ENCODE results near the gene POLRMT. TPM values are rescaled to one million over a fixed set of nuclear protein-coding genes. Genes with fewer than 3 reads are reported as not detected.
"Not testable (repeated sequence)": the region's sequence is repeated elsewhere in the genome, so short reads cannot be mapped to it uniquely, and the experiment has no call there.

POLRMT gene
- total and polyA plus RNA-seq, 5 experiments from 2014 or later: 33.2 to 92.3 (median 71.1) TPM

DNA sequence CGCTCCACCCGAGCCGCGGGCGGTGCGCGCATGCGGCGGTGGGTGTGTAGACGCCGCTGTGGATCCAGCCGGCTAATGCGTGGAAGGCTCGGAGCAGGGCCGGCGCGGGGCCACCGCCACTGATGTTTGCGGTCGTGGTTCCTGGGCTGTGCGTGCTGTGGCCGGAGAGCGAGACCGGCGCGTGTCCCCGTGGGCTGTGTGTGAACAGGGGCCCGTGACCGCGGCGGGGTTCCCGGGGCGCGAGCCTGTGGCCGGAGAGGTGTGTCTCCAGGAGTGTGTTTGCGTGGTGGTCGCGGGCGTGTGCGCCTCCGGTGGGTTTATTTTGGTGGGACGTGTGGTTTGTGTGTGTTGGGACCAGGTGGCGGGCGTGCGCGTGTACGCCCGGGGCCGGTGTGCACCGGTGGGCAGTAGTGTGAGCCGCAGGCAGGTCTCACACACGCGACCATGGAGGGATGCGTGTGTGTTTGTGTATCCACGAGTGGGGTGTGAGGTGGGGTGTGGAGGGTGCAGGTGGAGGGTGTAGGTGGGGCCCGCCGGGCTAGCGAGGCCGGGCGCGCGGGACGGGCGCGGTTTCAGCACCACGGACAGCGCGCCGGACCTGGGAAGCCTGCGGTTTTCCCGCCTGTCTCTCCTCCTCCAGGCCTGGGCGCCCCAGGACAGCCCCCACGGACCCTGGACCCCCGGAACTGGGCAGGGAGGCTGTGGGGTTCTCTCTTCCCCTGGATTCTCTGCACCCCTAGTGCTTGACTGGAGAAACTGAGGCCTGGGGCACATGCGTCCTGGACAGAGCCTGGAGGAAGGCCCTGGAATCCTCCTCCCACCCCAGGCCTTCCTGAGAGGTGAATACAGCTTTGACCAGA lies 42.0 kb downstream of the POLRMT start:
- POLR2A ChIA-PET: no interaction called here
- H3K27me3 Mint-ChIP-seq: peaks cover 0 to 32% (median 0%) of the 10 kb centered on the region in 5 donors
- H3K27ac Mint-ChIP-seq: peak overlapping the region in 1 of 10 donors; percentile 51
- H3K9me3 Mint-ChIP-seq: no peaks in the 10 kb centered on the region
- peaks cover under 1 to 13% (median 10%) of the 10 kb centered on the region in 4 donors for H3K4me1 Mint-ChIP-seq
- H3K4me3 Mint-ChIP-seq: peak overlapping the region in 8 of 10 donors; percentile 9 to 76 (median 32)
- no peak for DNase-seq
- no peaks in the 10 kb centered on the region for H3K36me3 Mint-ChIP-seq
- ATAC-seq: no peak

DNA sequence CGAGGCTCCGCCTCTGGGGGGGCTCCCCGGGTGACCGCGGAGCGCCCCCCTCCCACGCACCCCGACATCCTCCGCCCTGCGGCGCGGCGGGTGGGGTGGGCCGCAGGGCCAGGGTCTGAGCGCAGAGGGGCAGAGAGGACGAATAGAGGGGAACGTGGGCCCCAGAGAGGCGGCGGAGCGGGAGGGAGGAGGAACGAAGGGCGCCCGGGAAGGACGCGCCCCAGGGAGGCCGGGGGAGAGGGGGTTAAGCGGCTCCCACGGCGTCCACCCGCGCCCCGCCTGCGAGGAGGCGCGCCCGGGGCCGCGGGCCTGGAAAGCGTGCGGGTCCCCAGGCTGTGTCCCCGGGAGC lies 42.6 kb downstream of the POLRMT start:
- ATAC-seq: no peak
- Mint-ChIP-seq H3K27me3 (peaks cover 0 to 36% (median 0%) of the 10 kb centered on the region in 5 donors), H3K9me3 (no peaks in the 10 kb centered on the region), H3K4me3 (peak overlapping the region in 1 of 10 donors; percentile 49), H3K36me3 (no peaks in the 10 kb centered on the region), H3K27ac (no peak overlapping the region), H3K4me1 (peaks cover 1 to 13% (median 10%) of the 10 kb centered on the region in 4 donors)
- POLR2A ChIA-PET: no interaction called here
- no peak for DNase-seq

DNA sequence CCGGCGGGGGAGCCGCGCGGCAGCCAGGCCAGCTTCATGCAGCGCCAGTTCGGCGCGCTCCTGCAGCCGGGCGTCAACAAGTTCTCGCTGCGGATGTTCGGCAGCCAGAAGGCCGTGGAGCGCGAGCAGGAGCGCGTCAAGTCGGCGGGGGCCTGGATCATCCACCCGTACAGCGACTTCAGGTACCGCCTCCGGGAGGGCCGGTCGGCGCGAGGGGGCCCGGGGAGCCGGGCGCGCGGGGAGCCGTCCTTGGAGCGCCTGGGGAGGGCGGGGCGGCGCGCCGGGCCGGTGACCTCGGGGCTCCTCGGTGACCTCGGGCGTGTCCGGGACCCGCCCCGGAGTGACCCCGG lies 43.0 kb downstream of the POLRMT start:
- H3K4me1 Mint-ChIP-seq: peaks cover 1 to 13% (median 10%) of the 10 kb centered on the region in 4 donors
- DNase-seq (peak in 6 of 10 donors; percentile 25 to 44 (median 37)), ATAC-seq (peak; percentile 48 to 54)
- no peaks in the 10 kb centered on the region for H3K36me3 Mint-ChIP-seq
- POLR2A ChIA-PET: interaction anchor here (0.6 kb wide), 1 partner anchor 58 kb away, joined by 3 read pairs; no protein-coding TSS in a partner anchor
- H3K27me3 Mint-ChIP-seq: peaks cover 0 to 36% (median 0%) of the 10 kb centered on the region in 5 donors
- H3K27ac Mint-ChIP-seq: no peak overlapping the region
- H3K9me3 Mint-ChIP-seq: no peaks in the 10 kb centered on the region
- peak overlapping the region in 5 of 10 donors; percentile 42 to 66 (median 63) for H3K4me3 Mint-ChIP-seq

DNA sequence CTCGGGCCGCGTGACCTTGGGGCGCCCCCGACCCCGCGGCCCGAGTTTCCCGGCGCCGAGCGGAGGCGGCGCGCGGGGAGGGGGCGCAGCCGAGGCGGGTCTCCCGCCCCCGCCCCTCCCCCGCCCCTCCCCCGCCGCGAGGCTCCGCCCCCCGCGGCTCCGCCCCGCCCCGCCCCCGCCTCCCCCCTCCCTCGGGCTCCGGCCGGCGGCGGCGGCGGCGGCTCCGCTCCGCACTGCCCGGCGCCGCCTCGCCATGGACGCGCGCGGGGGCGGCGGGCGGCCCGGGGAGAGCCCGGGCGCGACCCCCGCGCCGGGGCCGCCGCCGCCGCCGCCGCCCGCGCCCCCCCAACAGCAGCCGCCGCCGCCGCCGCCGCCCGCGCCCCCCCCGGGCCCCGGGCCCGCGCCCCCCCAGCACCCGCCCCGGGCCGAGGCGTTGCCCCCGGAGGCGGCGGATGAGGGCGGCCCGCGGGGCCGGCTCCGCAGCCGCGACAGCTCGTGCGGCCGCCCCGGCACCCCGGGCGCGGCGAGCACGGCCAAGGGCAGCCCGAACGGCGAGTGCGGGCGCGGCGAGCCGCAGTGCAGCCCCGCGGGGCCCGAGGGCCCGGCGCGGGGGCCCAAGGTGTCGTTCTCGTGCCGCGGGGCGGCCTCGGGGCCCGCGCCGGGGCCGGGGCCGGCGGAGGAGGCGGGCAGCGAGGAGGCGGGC lies 43.5 kb downstream of the POLRMT start, which contains the start of gene HCN2:
TSS of gene HCN2 (plus strand) at position 189 of the 703 bp plus-strand sequence. CDS start at position 254, 65 bp downstream.
- POLR2A ChIA-PET: interaction anchor here (0.6 kb wide), 1 partner anchor 58 kb away, joined by 3 read pairs; no protein-coding TSS in a partner anchor
- ATAC-seq: peak; percentile 4 to 24

DNA sequence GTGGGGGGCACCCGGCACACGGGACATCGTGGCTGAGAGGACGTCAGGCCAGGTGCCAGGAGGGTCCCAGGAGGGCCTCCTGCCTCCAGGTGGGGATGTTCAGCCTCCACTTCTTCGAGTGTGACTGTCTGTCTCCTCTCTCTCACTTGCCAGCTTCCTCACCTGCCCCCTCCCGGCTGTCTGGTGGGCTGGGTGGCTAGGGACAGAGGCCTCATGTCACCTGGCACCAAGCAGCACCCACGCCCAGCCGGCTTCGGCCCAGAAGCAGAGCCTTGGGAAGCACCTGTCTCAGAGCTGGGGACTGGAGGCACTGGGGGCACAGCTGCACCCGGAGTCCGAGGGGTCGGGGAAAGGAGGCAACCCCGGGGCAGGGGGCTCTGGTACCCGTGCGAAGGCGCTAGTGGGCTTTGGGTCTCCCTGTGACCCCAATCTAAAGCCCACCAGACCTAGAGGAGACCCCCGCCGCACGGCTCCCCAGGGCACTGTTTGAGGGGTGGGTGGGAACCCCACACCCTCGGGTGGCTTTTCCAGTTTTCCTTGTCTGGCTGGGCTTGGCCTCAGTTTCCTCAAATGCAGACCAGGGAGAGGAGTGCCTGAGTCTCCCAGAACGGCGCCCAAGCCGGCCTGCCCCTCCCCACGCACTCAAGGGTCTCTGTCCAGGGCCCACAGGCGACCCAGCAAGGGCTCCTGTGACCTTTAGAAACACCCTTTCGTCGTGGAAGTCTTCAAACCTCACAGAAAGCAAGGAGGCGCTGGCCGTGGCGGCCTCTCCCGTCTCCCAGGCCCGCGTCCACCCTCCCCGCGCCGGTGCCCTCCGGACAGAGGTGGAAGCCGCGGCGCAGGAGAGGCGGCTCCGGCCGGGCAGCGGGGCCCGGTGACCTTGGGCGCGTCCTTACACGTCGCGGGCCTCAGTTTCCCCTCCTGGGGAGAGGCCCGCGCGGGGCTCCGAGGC lies 44.3 kb downstream of the POLRMT start:
- peak; percentile 15 to 31 for ATAC-seq
- peaks cover 1 to 14% (median 10%) of the 10 kb centered on the region in 4 donors for H3K4me1 Mint-ChIP-seq
- peak overlapping the region; percentile 24 to 68 (median 54) for H3K4me3 Mint-ChIP-seq

More for the DNA sequence above, 43.5 kb downstream of the POLRMT start, which contains the start of gene HCN2:
- H3K4me3 Mint-ChIP-seq: peak within 1 kb of the TSS; percentile 42 to 68 (median 54)
- peaks cover 0 to 36% (median 0%) of the 10 kb centered on the region in 5 donors for H3K27me3 Mint-ChIP-seq
- H3K4me1 Mint-ChIP-seq: peaks cover 1 to 13% (median 10%) of the 10 kb centered on the region in 4 donors
- H3K9me3 Mint-ChIP-seq: no peaks in the 10 kb centered on the region
- H3K27ac Mint-ChIP-seq: no peak within 1 kb of the TSS
- H3K36me3 Mint-ChIP-seq: no peaks in the 10 kb centered on the region
- no peak for DNase-seq

DNA sequence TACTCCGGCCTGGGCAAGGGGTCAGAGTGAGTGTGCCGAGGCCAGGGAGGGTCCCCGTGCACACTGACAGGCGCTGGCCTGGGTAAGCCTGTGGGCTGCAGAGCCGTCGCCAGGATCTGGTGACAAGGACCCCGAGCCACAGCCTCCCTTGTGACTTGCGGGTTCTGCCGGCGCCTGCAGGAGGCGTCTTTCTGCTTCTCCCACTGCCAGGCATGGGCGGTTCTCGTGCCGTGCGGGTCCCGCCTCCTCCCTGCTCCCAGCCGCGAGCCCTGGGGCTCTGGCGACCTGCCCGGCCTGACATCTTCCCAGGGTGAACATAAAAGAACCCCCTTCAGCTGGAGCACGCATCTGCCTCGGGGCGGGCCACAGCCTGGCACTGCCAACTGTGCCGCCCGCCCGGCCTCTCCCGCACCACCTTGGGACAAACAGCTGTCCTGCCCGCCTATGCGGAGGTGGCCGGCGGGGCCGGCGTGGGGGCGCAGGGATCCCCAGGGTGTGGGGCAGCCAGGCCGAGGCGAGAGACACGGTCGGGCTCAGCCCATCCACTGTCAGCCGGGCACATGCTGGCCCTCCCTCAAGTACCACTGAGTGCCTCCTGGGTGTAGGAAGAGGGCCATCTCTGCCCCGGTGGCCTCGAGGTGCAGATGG lies 45.1 kb downstream of the POLRMT start:
- H3K27me3 Mint-ChIP-seq: peaks cover 0 to 30% (median 0%) of the 10 kb centered on the region in 5 donors
- no peak overlapping the region for H3K27ac Mint-ChIP-seq
- H3K4me1 Mint-ChIP-seq: peaks cover 4 to 17% (median 13%) of the 10 kb centered on the region in 4 donors
- no peaks in the 10 kb centered on the region for H3K9me3 Mint-ChIP-seq
- POLR2A ChIA-PET: interaction anchor here (0.7 to 1.6 kb wide), 4 partner anchors 11 to 77 kb away, joined by 3 to 4 read pairs (median 4); partner anchors contain the start of gene RNF126
- DNase-seq (peak; percentile 34 to 82 (median 64)), ATAC-seq (peak; percentile 58 to 70)
- H3K4me3 Mint-ChIP-seq: peak overlapping the region in 7 of 10 donors; percentile 33 to 63 (median 46)
- H3K36me3 Mint-ChIP-seq: peaks cover 0 to under 1% (median 0%) of the 10 kb centered on the region in 3 donors

More for the DNA sequence above, 44.3 kb downstream of the POLRMT start:
- POLR2A ChIA-PET: interaction anchor here (0.5 to 1.6 kb wide), 5 partner anchors 12 to 78 kb away, joined by 3 to 4 read pairs (median 3); partner anchors contain the start of gene RNF126
- no peak overlapping the region for H3K27ac Mint-ChIP-seq
- no peaks in the 10 kb centered on the region for H3K36me3 Mint-ChIP-seq
- no peaks in the 10 kb centered on the region for H3K9me3 Mint-ChIP-seq
- peaks cover 0 to 36% (median 0%) of the 10 kb centered on the region in 5 donors for H3K27me3 Mint-ChIP-seq
- DNase-seq: peak in 2 of 10 donors; percentile 34 to 35

DNA sequence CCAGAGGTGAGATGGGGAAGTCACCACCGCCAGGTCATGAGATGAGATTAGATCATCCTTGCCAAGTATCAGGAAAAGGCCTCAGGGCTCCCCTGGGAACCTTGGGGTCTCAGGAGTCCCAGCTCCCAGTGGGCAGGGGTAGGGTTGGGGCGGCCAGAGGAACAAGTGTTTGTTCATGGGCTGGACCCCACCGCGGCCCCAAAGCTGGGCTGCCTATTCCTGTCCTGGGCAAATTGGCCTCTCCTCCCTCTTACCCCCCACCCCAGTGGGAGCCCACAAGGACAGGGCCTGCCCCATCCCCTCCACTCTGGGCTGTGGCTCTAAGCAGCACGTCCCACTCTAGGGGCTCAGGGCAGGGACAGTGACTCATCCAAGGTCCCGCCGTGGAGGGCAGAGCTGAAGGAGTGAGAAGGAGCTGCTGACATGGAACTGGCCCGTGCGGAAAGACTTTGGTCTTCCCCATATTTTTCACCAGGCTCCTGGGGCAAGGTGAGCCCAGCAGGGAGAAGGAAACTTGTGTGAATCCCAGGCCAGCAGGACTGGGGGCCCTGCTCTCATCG lies 47.7 kb downstream of the POLRMT start:
- H3K36me3 Mint-ChIP-seq: peaks cover 0 to 12% (median 5%) of the 10 kb centered on the region in 3 donors
- H3K27me3 Mint-ChIP-seq: peaks cover 0 to 22% (median 0%) of the 10 kb centered on the region in 5 donors
- ATAC-seq (no peak), DNase-seq (no peak)
- peak overlapping the region in 1 of 10 donors; percentile 46 for H3K27ac Mint-ChIP-seq
- H3K4me1 Mint-ChIP-seq: peaks cover 4 to 16% (median 10%) of the 10 kb centered on the region in 4 donors
- no peak overlapping the region for H3K4me3 Mint-ChIP-seq
- POLR2A ChIA-PET: no interaction called here
- H3K9me3 Mint-ChIP-seq: no peaks in the 10 kb centered on the region

DNA sequence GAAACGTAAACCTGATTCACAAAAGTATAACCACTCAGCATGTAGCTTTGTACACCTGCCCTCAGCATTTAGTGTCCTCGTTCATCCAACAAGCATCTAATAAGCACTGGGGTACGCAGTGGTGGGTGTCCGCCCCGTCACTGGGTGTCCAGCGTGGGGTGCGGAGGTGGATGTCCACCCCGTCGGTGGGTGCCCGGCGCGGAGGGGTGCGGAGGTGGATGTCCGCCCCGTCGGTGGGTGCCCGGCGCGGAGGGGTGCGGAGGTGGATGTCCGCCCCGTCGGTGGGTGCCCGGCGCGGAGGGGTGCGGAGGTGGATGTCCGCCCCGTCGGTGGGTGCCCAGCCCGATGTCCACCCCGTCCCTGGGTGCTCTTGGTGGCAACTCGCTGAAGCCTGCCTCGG lies 48.2 kb downstream of the POLRMT start:
- not testable (repeated sequence) for H3K27ac Mint-ChIP-seq, DNase-seq, H3K4me3 Mint-ChIP-seq, H3K9me3 Mint-ChIP-seq, ATAC-seq
- peaks cover 0 to 20% (median 0%) of the 10 kb centered on the region in 5 donors for H3K27me3 Mint-ChIP-seq
- H3K4me1 Mint-ChIP-seq: peaks cover 4 to 16% (median 9%) of the 10 kb centered on the region in 4 donors
- POLR2A ChIA-PET: interaction anchor here (0.6 to 1.4 kb wide), 2 partner anchors 12 to 19 kb away, joined by 3 to 4 read pairs; no protein-coding TSS in a partner anchor
- H3K36me3 Mint-ChIP-seq: peaks cover 0 to 13% (median 5%) of the 10 kb centered on the region in 3 donors

DNA sequence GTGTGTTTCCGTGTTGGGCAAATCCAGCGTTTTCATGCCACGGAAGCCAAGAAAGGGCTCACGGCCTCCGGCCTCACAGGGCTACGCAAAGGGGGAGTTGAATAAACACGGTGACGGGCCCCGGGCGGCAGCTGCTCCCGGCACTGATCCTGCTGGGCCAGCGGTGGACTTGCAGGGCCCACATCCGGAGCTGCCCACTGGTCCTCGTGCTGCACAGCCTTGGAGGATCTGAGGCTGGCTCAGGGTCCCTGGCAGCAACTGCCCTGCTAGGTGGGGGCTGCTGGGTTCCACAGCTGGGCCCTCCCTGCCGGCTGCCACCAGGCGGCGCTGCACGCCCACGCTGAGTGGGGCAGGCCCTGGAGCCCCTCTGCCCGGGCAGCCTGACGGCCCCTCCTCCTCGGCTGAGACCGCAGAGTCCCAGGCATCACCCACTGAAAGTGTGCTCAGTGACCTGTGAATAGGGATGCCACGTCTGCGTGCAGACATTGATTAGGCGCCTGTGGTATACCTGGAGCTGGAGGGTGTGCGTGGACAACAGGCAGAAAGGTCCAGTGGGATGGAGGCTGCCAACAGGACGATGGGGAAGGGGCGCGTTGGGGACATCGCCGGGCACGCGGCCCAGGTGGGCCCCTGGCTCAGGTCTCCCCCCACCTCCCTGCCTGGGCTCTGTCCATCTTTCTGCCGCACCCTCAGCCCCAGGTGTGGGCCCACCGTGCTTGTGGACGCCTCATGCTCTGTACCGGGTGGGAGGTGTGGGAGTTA lies 48.9 kb downstream of the POLRMT start:
- H3K36me3 Mint-ChIP-seq: peaks cover 0 to 20% (median 5%) of the 10 kb centered on the region in 3 donors
- DNase-seq (peak; percentile 50 to 80 (median 70)), ATAC-seq (peak; percentile 72 to 75)
- H3K27me3 Mint-ChIP-seq: peaks cover 0 to 20% (median 0%) of the 10 kb centered on the region in 5 donors
- H3K4me1 Mint-ChIP-seq: peaks cover 4 to 16% (median 9%) of the 10 kb centered on the region in 4 donors
- no peak overlapping the region for H3K4me3 Mint-ChIP-seq
- POLR2A ChIA-PET: interaction anchor here (0.6 to 1.4 kb wide), 5 partner anchors 11 to 381 kb away, joined by 3 to 4 read pairs (median 3); no protein-coding TSS in a partner anchor
- peak overlapping the region in 1 of 10 donors; percentile 85 for H3K27ac Mint-ChIP-seq
- no peaks in the 10 kb centered on the region for H3K9me3 Mint-ChIP-seq

DNA sequence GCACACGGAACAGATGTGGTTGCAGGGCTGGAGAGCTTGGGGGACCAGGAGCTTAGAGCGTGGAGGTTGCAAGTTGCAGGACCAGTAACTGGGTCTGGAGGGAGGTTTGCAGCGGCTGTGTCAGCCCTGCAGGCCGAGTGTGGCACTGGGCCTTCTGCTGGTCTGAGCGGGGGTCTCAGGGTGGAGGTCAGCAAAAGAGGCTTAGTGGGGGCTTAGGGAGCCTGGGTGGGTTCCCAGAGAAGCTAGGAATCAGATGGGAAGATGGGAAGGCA lies 49.4 kb downstream of the POLRMT start:
- Mint-ChIP-seq H3K9me3 (no peaks in the 10 kb centered on the region), H3K36me3 (peaks cover 0 to 23% (median 5%) of the 10 kb centered on the region in 3 donors), H3K4me1 (peaks cover 4 to 16% (median 7%) of the 10 kb centered on the region in 4 donors), H3K27ac (peak overlapping the region in 1 of 10 donors; percentile 85), H3K4me3 (no peak overlapping the region), H3K27me3 (peaks cover 0 to 18% (median 0%) of the 10 kb centered on the region in 5 donors)
- DNase-seq (no peak), ATAC-seq (no peak)
- POLR2A ChIA-PET: interaction anchor here (0.7 to 1.4 kb wide), 4 partner anchors 11 to 382 kb away, joined by 3 to 4 read pairs (median 3); no protein-coding TSS in a partner anchor
